ENCODE measurements around the gene NCR1. TPM values are rescaled to one million over a fixed set of nuclear protein-coding genes. Genes with fewer than 3 reads are reported as not detected.
A peak's percentile ranks its signal among the peaks of the same experiment; 100 is the strongest.
"Not testable (repeated sequence)": the region's sequence is repeated elsewhere in the genome, so short reads cannot be mapped to it uniquely, and the experiment has no call there.

NCR1 gene
- polyA plus RNA-seq, 3 donors from 2014 or later: 34.1 to 146 (median 61.1) TPM

GRCh38 chr19:54919646-54920563, 14.0 kb downstream of the NCR1 start:
- H3K9me3 Mint-ChIP-seq, H3K36me3 Mint-ChIP-seq: not testable (repeated sequence)
- Mint-ChIP-seq H3K4me3 (peak overlapping the region; percentile 43 to 73 (median 69)), H3K27me3 (ENCODE audit: low read depth in 3 of 3) (peaks cover 8 to 26% (median 21%) of the 10 kb centered on the region in 3 donors), H3K27ac (peak overlapping the region; percentile 47 to 92 (median 84)), H3K4me1 (peaks cover 74 to 80% of the 10 kb centered on the region in 2 donors)
- DNase-seq: peak; percentile 50 to 65 (median 58)

GRCh38 chr19:54921082-54921481, 15.1 kb downstream of the NCR1 start:
- Mint-ChIP-seq H3K36me3 (peaks cover 9 to 13% (median 12%) of the 10 kb centered on the region in 3 donors), H3K4me3 (peak overlapping the region; percentile 28 to 68 (median 36)), H3K27me3 (ENCODE audit: low read depth in 3 of 3) (peaks cover 3 to 17% (median 13%) of the 10 kb centered on the region in 3 donors), H3K9me3 (no peaks in the 10 kb centered on the region), H3K4me1 (peaks cover 63 to 69% of the 10 kb centered on the region in 2 donors), H3K27ac (peak overlapping the region; percentile 47 to 94 (median 90))
- peak; percentile 42 to 64 (median 54) for DNase-seq

- peak overlapping the region in 4 of 6 donors; percentile 48 to 79 (median 70) for H3K27ac Mint-ChIP-seq
- no peak overlapping the region for H3K4me3 Mint-ChIP-seq
- peaks cover 11 to 17% (median 16%) of the 10 kb centered on the region in 3 donors for H3K36me3 Mint-ChIP-seq
- H3K4me1 Mint-ChIP-seq: peaks cover 42 to 49% of the 10 kb centered on the region in 2 donors
- peaks cover under 1 to 4% (median 3%) of the 10 kb centered on the region in 6 donors for H3K9me3 Mint-ChIP-seq
- peaks cover 0 to 5% (median 4%) of the 10 kb centered on the region in 3 donors for H3K27me3 Mint-ChIP-seq (ENCODE audit: low read depth in 3 of 3)
- DNase-seq: no peak
Measured at GRCh38 chr19:54923276-54923675, 17.3 kb downstream of the NCR1 start.

- H3K4me3 Mint-ChIP-seq: no peak overlapping the region
- H3K9me3 Mint-ChIP-seq: peaks cover 3 to 6% (median 5%) of the 10 kb centered on the region in 6 donors
- peaks cover 10 to 20% (median 17%) of the 10 kb centered on the region in 3 donors for H3K36me3 Mint-ChIP-seq
- peaks cover 4 to 5% of the 10 kb centered on the region in 2 donors for H3K4me1 Mint-ChIP-seq
- DNase-seq: no peak
- H3K27ac Mint-ChIP-seq: peak overlapping the region in 1 of 6 donors; percentile 55
- H3K27me3 Mint-ChIP-seq (ENCODE audit: low read depth in 3 of 3): no peaks in the 10 kb centered on the region
Measured at GRCh38 chr19:54928299-54928698, 22.4 kb downstream of the NCR1 start.

- Mint-ChIP-seq H3K4me3 (no peak overlapping the region), H3K36me3 (peaks cover 12 to 29% (median 26%) of the 10 kb centered on the region in 3 donors), H3K9me3 (no peaks in the 10 kb centered on the region), H3K4me1 (peaks cover 7% of the 10 kb centered on the region in 2 donors), H3K27ac (peak overlapping the region in 1 of 6 donors; percentile 46), H3K27me3 (ENCODE audit: low read depth in 3 of 3) (no peaks in the 10 kb centered on the region)
- DNase-seq: no peak
Measured at GRCh38 chr19:54937926-54938325, 32.0 kb downstream of the NCR1 start.

- no peaks in the 10 kb centered on the region for H3K27me3 Mint-ChIP-seq (ENCODE audit: low read depth in 3 of 3)
- H3K27ac Mint-ChIP-seq: no peak overlapping the region
- DNase-seq: no peak
- peaks cover 12 to 26% (median 23%) of the 10 kb centered on the region in 3 donors for H3K36me3 Mint-ChIP-seq
- no peaks in the 10 kb centered on the region for H3K9me3 Mint-ChIP-seq
- peaks cover 7% of the 10 kb centered on the region in 2 donors for H3K4me1 Mint-ChIP-seq
- no peak overlapping the region for H3K4me3 Mint-ChIP-seq
Measured at GRCh38 chr19:54938906-54939305, 33.0 kb downstream of the NCR1 start.

GRCh38 chr19:54939538-54939937, 33.6 kb downstream of the NCR1 start:
- not testable (repeated sequence) for H3K27ac Mint-ChIP-seq; H3K27me3 Mint-ChIP-seq (ENCODE audit: low read depth in 3 of 3); H3K9me3 Mint-ChIP-seq; H3K4me3 Mint-ChIP-seq; H3K4me1 Mint-ChIP-seq; DNase-seq
- peaks cover 16 to 31% (median 27%) of the 10 kb centered on the region in 3 donors for H3K36me3 Mint-ChIP-seq

- H3K9me3 Mint-ChIP-seq; DNase-seq; H3K27ac Mint-ChIP-seq; H3K4me3 Mint-ChIP-seq; H3K4me1 Mint-ChIP-seq; H3K27me3 Mint-ChIP-seq (ENCODE audit: low read depth in 3 of 3): not testable (repeated sequence)
- peaks cover 12 to 26% (median 21%) of the 10 kb centered on the region in 3 donors for H3K36me3 Mint-ChIP-seq
Measured at GRCh38 chr19:54943772-54944361, 37.9 kb downstream of the NCR1 start.

- no peak for DNase-seq
- H3K4me3 Mint-ChIP-seq: no peak within 1 kb of the TSS
- H3K27ac Mint-ChIP-seq: no peak within 1 kb of the TSS
Measured at GRCh38 chr19:54947381-54947780, 41.4 kb downstream of the NCR1 start, which contains the start of gene NLRP7. TSS of gene NLRP7 (minus strand) at chr19:54947530.

GRCh38 chr19:54949412-54949811, 43.5 kb downstream of the NCR1 start:
- H3K4me1 Mint-ChIP-seq: no peaks in the 10 kb centered on the region
- H3K27me3 Mint-ChIP-seq (ENCODE audit: low read depth in 3 of 3): no peaks in the 10 kb centered on the region
- no peak overlapping the region for H3K27ac Mint-ChIP-seq
- no peak for DNase-seq
- no peaks in the 10 kb centered on the region for H3K9me3 Mint-ChIP-seq
- peaks cover under 1 to 4% (median 3%) of the 10 kb centered on the region in 3 donors for H3K36me3 Mint-ChIP-seq
- H3K4me3 Mint-ChIP-seq: no peak overlapping the region

More at GRCh38 chr19:54947381-54947780, 41.4 kb downstream of the NCR1 start, which contains the start of gene NLRP7:
- Mint-ChIP-seq H3K4me1 (no peaks in the 10 kb centered on the region), H3K9me3 (no peaks in the 10 kb centered on the region), H3K36me3 (peaks cover 5 to 11% (median 11%) of the 10 kb centered on the region in 3 donors), H3K27me3 (ENCODE audit: low read depth in 3 of 3) (no peaks in the 10 kb centered on the region)

GRCh38 chr19:54950580-54950979, 44.6 kb downstream of the NCR1 start:
- not testable (repeated sequence) for H3K36me3 Mint-ChIP-seq; H3K27ac Mint-ChIP-seq; H3K4me3 Mint-ChIP-seq; H3K4me1 Mint-ChIP-seq; H3K27me3 Mint-ChIP-seq (ENCODE audit: low read depth in 3 of 3); H3K9me3 Mint-ChIP-seq; DNase-seq

- Mint-ChIP-seq H3K4me3 (no peak overlapping the region), H3K4me1 (no peaks in the 10 kb centered on the region), H3K9me3 (no peaks in the 10 kb centered on the region), H3K27ac (no peak overlapping the region), H3K27me3 (ENCODE audit: low read depth in 3 of 3) (no peaks in the 10 kb centered on the region), H3K36me3 (no peaks in the 10 kb centered on the region)
- no peak for DNase-seq
Measured at GRCh38 chr19:54952591-54953344, 46.8 kb downstream of the NCR1 start.

- not testable (repeated sequence) for H3K9me3 Mint-ChIP-seq; H3K27me3 Mint-ChIP-seq (ENCODE audit: low read depth in 3 of 3); H3K4me1 Mint-ChIP-seq; H3K27ac Mint-ChIP-seq; DNase-seq; H3K4me3 Mint-ChIP-seq; H3K36me3 Mint-ChIP-seq
Measured at GRCh38 chr19:54953345-54953713, 47.4 kb downstream of the NCR1 start.
